Liver (tissue), 9 donors: ENCODE data around the gene OR5AU1. TPM values are rescaled to one million over a fixed set of nuclear protein-coding genes. Genes with fewer than 3 reads are reported as not detected.

Source experiments
- DNase-seq: peaks from one replicate; pipeline ENCODE4 v3.0.0-alpha.2; 2017; ENCODE audit warnings: low spot score
- H3K27ac ChIP-seq, 2 donors: one replicate each; pipeline ENCODE4 v1.7.0; 2013; ENCODE audit warnings: inconsistent platforms in 2 of 2, low read length in 2 of 2, control low read depth in 1 of 2, low read depth in 1 of 2, mild to moderate bottlenecking in 1 of 2
- H3K27me3 ChIP-seq, 4 donors: one replicate each; pipeline versions ENCODE4 v1.6.1 to v1.7.0; 2013; ENCODE audit warnings: low read length in 3 of 4, inconsistent platforms in 1 of 4, mild to moderate bottlenecking in 1 of 4, moderate library complexity in 1 of 4; ENCODE audit not compliant: control insufficient read depth in 4 of 4, insufficient read depth in 4 of 4
- H3K36me3 ChIP-seq, 4 donors: one replicate each; pipeline versions ENCODE4 v1.6.1 to v1.7.0; 2013; ENCODE audit warnings: low read length in 3 of 4, mild to moderate bottlenecking in 3 of 4, low read depth in 1 of 4, moderate library complexity in 1 of 4; ENCODE audit not compliant: control insufficient read depth in 4 of 4, insufficient read depth in 3 of 4
- H3K4me1 ChIP-seq, 4 donors: one replicate each; pipeline versions ENCODE4 v1.6.1 to v1.7.0; 2013; ENCODE audit warnings: low read length in 3 of 4, mild to moderate bottlenecking in 3 of 4, moderate library complexity in 1 of 4; ENCODE audit not compliant: control insufficient read depth in 4 of 4, insufficient read depth in 4 of 4
- H3K4me3 ChIP-seq, 3 donors: one replicate each; pipeline versions ENCODE4 v1.6.1 to v1.7.0; 2013; ENCODE audit warnings: low read length in 3 of 3, control low read depth in 1 of 3, low read depth in 1 of 3, mild to moderate bottlenecking in 1 of 3
- H3K9ac ChIP-seq, 2 donors: one replicate each; pipeline ENCODE4 v1.7.0; 2013; ENCODE audit warnings: low read length in 2 of 2, mild to moderate bottlenecking in 2 of 2, moderate library complexity in 2 of 2, control low read depth in 1 of 2, low read depth in 1 of 2
- H3K9me3 ChIP-seq, 4 donors: one replicate each; pipeline versions ENCODE4 v1.6.1 to v1.7.0; 2013; ENCODE audit warnings: low read length in 3 of 4; ENCODE audit not compliant: control insufficient read depth in 4 of 4
- ATF3 ChIP-seq: IDR thresholded peaks from 2 replicates; pipeline ENCODE4 v1.6.1; 2016; ENCODE audit warnings: antibody characterized with exemption
- CTCF ChIP-seq: fragments of 150-350 bp; IDR thresholded peaks from 2 replicates; pipeline ENCODE4 v1.5.1; 2017; ENCODE audit warnings: improper control_type of control experiment, low read depth, low read length; ENCODE audit not compliant: missing input control
- EGR1 ChIP-seq, 2 donors: IDR thresholded peaks; 2 replicates each; pipeline ENCODE4 v1.6.1; 2016 to 2018; ENCODE audit warnings: antibody characterized with exemption in 2 of 2, low read depth in 2 of 2
- FOXA1 ChIP-seq: IDR thresholded peaks from 2 replicates; pipeline ENCODE4 v1.6.1; 2016; ENCODE audit warnings: antibody characterized with exemption
- FOXA2 ChIP-seq: IDR thresholded peaks from 2 replicates; pipeline ENCODE4 v1.6.1; 2016; ENCODE audit warnings: antibody characterized with exemption
- GABPA ChIP-seq, 2 donors: IDR thresholded peaks in 1 of 2; conservative IDR thresholded peaks in 1 of 2; 2 replicates each; pipeline ENCODE4 v1.6.1; 2016; ENCODE audit warnings: antibody characterized with exemption in 2 of 2, mild to moderate bottlenecking in 1 of 2, moderate library complexity in 1 of 2
- HNF4A ChIP-seq, 2 donors: conservative IDR thresholded peaks; 2 replicates each; pipeline ENCODE4 v1.6.1; 2016; ENCODE audit warnings: antibody characterized with exemption in 2 of 2, mild to moderate bottlenecking in 2 of 2
- JUND ChIP-seq, 2 donors: IDR thresholded peaks; 2 replicates each; pipeline ENCODE4 v1.6.1; 2016; ENCODE audit warnings: antibody characterized with exemption in 2 of 2
- MAX ChIP-seq: IDR thresholded peaks from 2 replicates; pipeline ENCODE4 v1.6.1; 2016; ENCODE audit warnings: antibody characterized with exemption
- NR2F2 ChIP-seq: IDR thresholded peaks from 2 replicates; pipeline ENCODE4 v1.6.1; 2016; ENCODE audit warnings: antibody characterized with exemption
- RAD21 ChIP-seq, 2 donors: IDR thresholded peaks; 2 replicates each; pipeline ENCODE4 v1.6.1; 2016; ENCODE audit warnings: antibody characterized with exemption in 2 of 2, mild to moderate bottlenecking in 2 of 2
- REST ChIP-seq: IDR thresholded peaks from 2 replicates; pipeline ENCODE4 v1.6.1; 2016; ENCODE audit warnings: antibody characterized with exemption, mild to moderate bottlenecking
- RXRA ChIP-seq, 2 donors: IDR thresholded peaks; 2 replicates each; pipeline ENCODE4 v1.6.1; 2017 to 2018; ENCODE audit warnings: antibody characterized with exemption in 2 of 2, mild to moderate bottlenecking in 1 of 2
- SP1 ChIP-seq: IDR thresholded peaks from 2 replicates; pipeline ENCODE4 v1.6.1; 2018; ENCODE audit warnings: antibody characterized with exemption, mild to moderate bottlenecking
- TAF1 ChIP-seq: conservative IDR thresholded peaks from 2 replicates; pipeline ENCODE4 v1.6.1; 2016; ENCODE audit warnings: antibody characterized with exemption, mild to moderate bottlenecking
- WGBS: extraction: QIAGEN DNeasy Blood & Tissue Kit; methylation state at CpG from one replicate; pipeline ENCODE4 v1.1.7; 2013; 5-methylcytosine and 5-hydroxymethylcytosine counted together
- polyA plus RNA-seq, 2 donors: library from polyadenylated mRNA; stranded (reverse) in 1 of 2; unstranded in 1 of 2; fragments of 200-250 nt in 1 of 2; fragments of >200 nt in 1 of 2; fragmentation: Nextera tagmentation in 1 of 2; extraction: Ambion mirVana in 1 of 2; gene quantifications; one replicate each; pipeline versions ENCODE4 v1.2.1 to v1.2.3, GENCODE V29; 2013 to 2015
- total RNA-seq, 2 donors: library from RNA; depleted of rRNA; stranded (reverse); fragments of >200 nt; gene quantifications; one replicate each; pipeline ENCODE4 v1.2.3, GENCODE V29; 2014
- TF ChIP-seq, protein P1 (sequence below): IDR thresholded peaks from 2 replicates; pipeline ENCODE4 v1.6.1; 2016; ENCODE audit warnings: antibody characterized with exemption
- donor health status: healthy.
- donor health status: healthy.
- donor health status: healthy.
- donor health status: healthy.
- donor health status: healthy.

The OR5AU1 gene
- total and polyA plus RNA-seq, 4 donors, result not detected

DNA sequence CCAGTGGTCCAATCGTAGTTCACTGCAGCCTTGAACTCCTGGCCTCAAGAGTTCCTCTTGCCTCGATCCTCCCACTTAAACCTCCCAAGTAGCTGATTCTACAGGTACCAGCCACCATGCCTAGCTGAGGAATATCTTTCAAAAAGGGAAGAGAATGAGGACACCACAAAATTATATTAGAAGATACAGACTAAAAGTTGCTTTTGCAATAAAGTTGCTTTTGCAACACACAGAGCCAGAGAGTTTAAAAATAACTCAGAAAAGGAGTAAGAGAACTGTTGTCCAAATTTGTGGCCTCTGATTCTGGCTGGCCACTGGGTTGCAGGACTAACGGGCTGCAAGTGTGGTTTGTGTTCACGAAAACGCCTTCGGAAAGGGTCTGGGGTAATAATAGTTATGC is 35.2 kb downstream of the OR5AU1 start (continued):
- TF ChIP-seq RXRA (IDR thresholded peaks at IDR 0.05) (no peak), MAX (no peak), TAF1 (no peak)

- Histone ChIP-seq H3K36me3 (no peaks in the 10 kb centered on the region), H3K4me1 (no peaks in the 10 kb centered on the region), H3K9ac (no peak overlapping the region), H3K9me3 (no peaks in the 10 kb centered on the region), H3K27ac (no peak overlapping the region), H3K4me3 (no peak overlapping the region), H3K27me3 (no peaks in the 10 kb centered on the region)
- no peak for DNase-seq
- WGBS, result 93% methylated on average over 3 of the region's 3 CpGs
- TF ChIP-seq GABPA (IDR thresholded peaks at IDR 0.05 in 1 of 2, conservative IDR thresholded peaks at IDR 0.05 in 1 of 2) (no peak), CTCF (no peak), RAD21 (IDR thresholded peaks at IDR 0.05) (no peak), NR2F2 (no peak), JUND (IDR thresholded peaks at IDR 0.05) (no peak), EGR1 (IDR thresholded peaks at IDR 0.05; ENCODE audit: low read depth in 2 of 2) (no peak), FOXA1 (no peak), HNF4A (conservative IDR thresholded peaks at IDR 0.05) (no peak), FOXA2 (no peak), ATF3 (no peak), REST (no peak), RXRA (IDR thresholded peaks at IDR 0.05) (no peak), SP1 (no peak), MAX (no peak)
- TF ChIP-seq, protein P1, sequence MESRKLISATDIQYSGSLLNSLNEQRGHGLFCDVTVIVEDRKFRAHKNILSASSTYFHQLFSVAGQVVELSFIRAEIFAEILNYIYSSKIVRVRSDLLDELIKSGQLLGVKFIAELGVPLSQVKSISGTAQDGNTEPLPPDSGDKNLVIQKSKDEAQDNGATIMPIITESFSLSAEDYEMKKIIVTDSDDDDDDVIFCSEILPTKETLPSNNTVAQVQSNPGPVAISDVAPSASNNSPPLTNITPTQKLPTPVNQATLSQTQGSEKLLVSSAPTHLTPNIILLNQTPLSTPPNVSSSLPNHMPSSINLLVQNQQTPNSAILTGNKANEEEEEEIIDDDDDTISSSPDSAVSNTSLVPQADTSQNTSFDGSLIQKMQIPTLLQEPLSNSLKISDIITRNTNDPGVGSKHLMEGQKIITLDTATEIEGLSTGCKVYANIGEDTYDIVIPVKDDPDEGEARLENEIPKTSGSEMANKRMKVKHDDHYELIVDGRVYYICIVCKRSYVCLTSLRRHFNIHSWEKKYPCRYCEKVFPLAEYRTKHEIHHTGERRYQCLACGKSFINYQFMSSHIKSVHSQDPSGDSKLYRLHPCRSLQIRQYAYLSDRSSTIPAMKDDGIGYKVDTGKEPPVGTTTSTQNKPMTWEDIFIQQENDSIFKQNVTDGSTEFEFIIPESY, result no peak
Observed at GRCh38 chr14:21118933-21119332, 36.9 kb downstream of the OR5AU1 start.
